ENCODE results near the gene ACSM6. TPM values are rescaled to one million over a fixed set of nuclear protein-coding genes. Genes with fewer than 3 reads are reported as not detected.
A peak's percentile ranks its signal among the peaks of the same experiment; 100 is the strongest.

The ACSM6 gene
- total and polyA plus RNA-seq, 8 donors, result 0.51 to 4.3 (median 1.6) TPM

- Histone ChIP-seq H3K9me3 (no peaks in the 10 kb centered on the region), H3K27ac (no peak overlapping the region), H3K4me3 (no peak overlapping the region), H3K36me3 (peaks cover 0 to 17% (median 3%) of the 10 kb centered on the region in 3 donors), H3K27me3 (no peaks in the 10 kb centered on the region), H3K4me1 (peaks cover 7 to 27% (median 14%) of the 10 kb centered on the region in 3 donors)
- WGBS, 2 donors, result 77 to 82% methylated on average over 5 of the region's 5 CpGs
- no peak for TF ChIP-seq CTCF (IDR thresholded peaks at IDR 0.05)
- FAIRE-seq (no peak), ATAC-seq (no peak), DNase-seq (no peak)
- intact Hi-C loops (cut with DNase I), result no loop called here
Measured at GRCh38 chr10:95262763-95263518, 68.9 kb downstream of the ACSM6 start.

- no peak overlapping the region for H3K27ac ChIP-seq
- no peak for ATAC-seq
- no peak overlapping the region for H3K4me3 ChIP-seq
- no peaks in the 10 kb centered on the region for H3K9me3 ChIP-seq
- H3K36me3 ChIP-seq, result peaks cover 0 to 15% (median 3%) of the 10 kb centered on the region in 3 donors
- no peak for TF ChIP-seq CTCF (IDR thresholded peaks at IDR 0.05)
- H3K4me1 ChIP-seq, result peaks cover 7 to 33% (median 14%) of the 10 kb centered on the region in 3 donors
- no peak for DNase-seq
- 83 to 90% methylated on average over 7 of the region's 7 CpGs for WGBS, 2 donors
- intact Hi-C loops (cut with DNase I), result no loop called here
- no peaks in the 10 kb centered on the region for H3K27me3 ChIP-seq
- FAIRE-seq, result no peak
Measured at GRCh38 chr10:95263864-95264226, 69.8 kb downstream of the ACSM6 start.

- peaks cover 7 to 33% (median 14%) of the 10 kb centered on the region in 3 donors for H3K4me1 ChIP-seq
- WGBS, 2 donors, result 75% methylated on average over 6 of the region's 6 CpGs
- H3K27ac ChIP-seq, result peak overlapping the region in 1 of 4 donors; percentile 7
- no peaks in the 10 kb centered on the region for H3K9me3 ChIP-seq
- no peaks in the 10 kb centered on the region for H3K27me3 ChIP-seq
- DNase-seq (no peak), FAIRE-seq (no peak), ATAC-seq (no peak)
- TF ChIP-seq CTCF (IDR thresholded peaks at IDR 0.05), result no peak
- H3K4me3 ChIP-seq, result no peak overlapping the region
- intact Hi-C loops (cut with DNase I), result no loop called here
- peaks cover 0 to 13% (median 3%) of the 10 kb centered on the region in 3 donors for H3K36me3 ChIP-seq
Measured at GRCh38 chr10:95264227-95265051, 70.4 kb downstream of the ACSM6 start.

- WGBS, 2 donors, result 94 to 98% methylated on average over 8 of the region's 8 CpGs
- FAIRE-seq (no peak), ATAC-seq (no peak), DNase-seq (no peak)
- no peak for TF ChIP-seq CTCF (IDR thresholded peaks at IDR 0.05)
- H3K27me3 ChIP-seq, result no peaks in the 10 kb centered on the region
- H3K4me3 ChIP-seq, result no peak overlapping the region
- H3K36me3 ChIP-seq, result peaks cover 0 to 17% (median 3%) of the 10 kb centered on the region in 3 donors
- intact Hi-C loops (cut with DNase I), result no loop called here
- H3K9me3 ChIP-seq, result no peaks in the 10 kb centered on the region
- peaks cover 7 to 33% (median 14%) of the 10 kb centered on the region in 3 donors for H3K4me1 ChIP-seq
- H3K27ac ChIP-seq, result peak overlapping the region in 2 of 4 donors; percentile 84 to 89
Measured at GRCh38 chr10:95265572-95265971, 71.5 kb downstream of the ACSM6 start.

Data from pancreas (tissue), 10 donors.